Gastroesophageal sphincter (tissue), 3 donors: ENCODE data around the gene FOXF1.

ENCODE experiments used
- CTCF ChIP-seq, 4 experiments: fragments of 200-600 bp in 2 of 4; fragments of 450-650 bp in 2 of 4; sonication (generic) in 1 of 4; IDR thresholded peaks; one replicate each; pipeline ENCODE4 v1.5.1; 2017 to 2019; ENCODE audit warnings: antibody characterized with exemption in 4 of 4, mild to moderate bottlenecking in 2 of 4, moderate library complexity in 2 of 4
- EP300 ChIP-seq: sonication (generic); formaldehyde crosslinking; IDR thresholded peaks from one replicate; pipeline ENCODE4 v1.6.1; 2017; ENCODE audit warnings: antibody characterized with exemption, mild to moderate bottlenecking
- POLR2A ChIP-seq, 2 donors: fragments of 450-650 bp; IDR thresholded peaks; one replicate each; pipeline ENCODE4 v1.6.1; 2017; ENCODE audit warnings: antibody characterized with exemption in 2 of 2, mild to moderate bottlenecking in 2 of 2, moderate library complexity in 1 of 2
- POLR2AphosphoS5 ChIP-seq: sonication (generic); formaldehyde crosslinking; IDR thresholded peaks from one replicate; pipeline ENCODE4 v1.6.1; 2017; ENCODE audit warnings: antibody characterized with exemption

DNA sequence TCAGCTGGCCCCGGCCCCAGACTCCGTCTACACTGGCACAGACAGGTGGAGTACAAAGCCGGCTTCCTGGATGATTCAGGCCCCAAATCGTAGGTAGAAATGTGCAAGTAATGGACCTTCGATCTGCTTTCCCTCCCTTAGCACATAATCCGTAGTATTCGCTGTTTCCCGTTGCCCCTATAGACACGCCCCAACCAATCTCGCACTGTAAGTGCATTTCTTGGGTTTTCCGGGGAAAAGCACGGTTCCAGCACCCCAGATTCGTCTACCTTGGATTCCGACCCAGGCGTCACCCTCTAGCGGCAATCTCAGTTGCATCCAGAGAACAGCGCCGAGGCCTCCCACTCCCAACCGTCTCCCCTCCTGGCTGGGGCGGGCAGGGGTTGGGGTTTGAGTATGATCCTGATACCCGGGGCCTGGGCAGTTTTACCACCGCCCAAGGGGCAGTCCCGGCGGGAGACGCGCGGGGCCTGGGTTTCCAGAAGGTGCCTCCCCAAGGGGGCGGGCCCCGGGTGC is 12.1 kb upstream of the FOXF1 start:
- peak in 3 of 4 experiments; percentile 31 to 34 (median 34) for TF ChIP-seq CTCF (IDR thresholded peaks at IDR 0.05)
- no peak for TF ChIP-seq POLR2A (IDR thresholded peaks at IDR 0.05)
- TF ChIP-seq POLR2AphosphoS5: peak; percentile 35
- no peak for TF ChIP-seq EP300
